Airway epithelial cell (primary cell): Measurements from ENCODE around the gene TARDBP. TPM values are rescaled to one million over a fixed set of nuclear protein-coding genes. Genes with fewer than 3 reads are reported as not detected.

Experiments used
- total RNA-seq: library from RNA; depleted of rRNA; stranded (reverse); fragments of >200 nt; gene quantifications from 2 replicates; pipeline ENCODE4 v1.2.3, GENCODE V29; 2015

TARDBP gene
- 67.2 and 76.6 TPM in 2 replicates for total RNA-seq

GRCh38 chr1:11012260-11013159 is at the start of gene TARDBP:
Gene TARDBP (plus strand): TSS chr1:11012654. CDS start chr1:11013728, 1,074 bp downstream.

DNA sequence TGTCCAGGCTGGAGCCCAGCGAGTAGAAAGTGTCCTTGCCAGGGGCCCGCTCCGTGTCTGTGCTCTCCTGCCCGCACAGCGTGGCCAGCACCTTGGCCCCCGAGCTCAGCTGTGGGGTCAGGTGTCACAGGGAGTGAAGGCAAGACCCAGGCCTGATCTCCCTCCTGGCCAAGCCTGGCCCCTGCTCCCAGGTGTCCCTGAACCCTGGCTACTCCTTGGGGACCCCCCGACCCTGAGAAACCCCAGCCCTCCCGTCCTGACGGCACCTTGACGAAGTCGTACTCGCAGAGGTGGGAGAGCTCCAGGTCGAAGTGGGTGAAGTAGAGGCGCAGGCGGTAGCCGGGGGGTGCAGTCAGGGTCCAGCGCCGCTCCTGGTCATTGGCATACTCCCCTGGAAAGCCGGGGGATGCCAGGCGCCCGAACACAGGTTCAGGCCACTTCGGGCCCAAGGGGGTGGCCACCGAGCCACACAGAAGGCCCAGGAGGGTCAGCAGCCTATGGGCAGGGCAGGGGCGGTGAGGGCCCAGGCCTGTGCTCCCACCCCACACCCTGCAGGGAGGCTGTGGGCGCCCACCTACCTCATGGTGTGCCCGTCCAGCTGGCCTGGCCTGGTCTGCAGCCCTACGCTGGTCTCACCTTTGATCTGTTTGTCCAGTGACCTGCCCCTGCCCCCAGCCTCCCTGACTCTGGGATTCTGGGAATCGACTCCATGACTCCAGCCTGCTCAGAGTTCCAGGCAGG is 34.3 kb downstream of the TARDBP start, which contains the start of gene MASP2:
MASP2 (minus strand) TSS at position 615 of the 741 bp plus-strand sequence; CDS start at position 583, 32 bp downstream.

GRCh38 chr1:11059968-11060830 is 47.7 kb downstream of the TARDBP start, which contains the start of gene SRM:
Gene SRM (minus strand): TSS chr1:11060018. CDS start chr1:11059943, 75 bp downstream.

Other genes starting within 250 kb of the TARDBP start
- 11.8 and 36.1 TPM in 2 replicates for gene CASZ1, start 216.0 kb upstream of the TARDBP start, total RNA-seq
- gene MASP2, start 34.6 kb downstream of the TARDBP start, total RNA-seq: 0.35 TPM in 1 of 2 replicates, not detected in the other
- 78.6 and 94.9 TPM in 2 replicates for gene SRM, start 47.4 kb downstream of the TARDBP start, total RNA-seq
- gene EXOSC10, start 87.2 kb downstream of the TARDBP start, total RNA-seq: 39.2 and 51.6 TPM in 2 replicates
- gene ANGPTL7, start 176.7 kb downstream of the TARDBP start, total RNA-seq: not detected in 2 replicates
- 25.2 and 31.5 TPM in 2 replicates for gene MTOR, start 249.9 kb downstream of the TARDBP start, total RNA-seq